ENCODE results near the gene CPB2. TPM values are rescaled to one million over a fixed set of nuclear protein-coding genes. Genes with fewer than 3 reads are reported as not detected.

Gene CPB2
- total RNA-seq, 3 donors from 2014 or later (not counting 1 experiment from before 2014, with no cell fraction given): not detected

DNA sequence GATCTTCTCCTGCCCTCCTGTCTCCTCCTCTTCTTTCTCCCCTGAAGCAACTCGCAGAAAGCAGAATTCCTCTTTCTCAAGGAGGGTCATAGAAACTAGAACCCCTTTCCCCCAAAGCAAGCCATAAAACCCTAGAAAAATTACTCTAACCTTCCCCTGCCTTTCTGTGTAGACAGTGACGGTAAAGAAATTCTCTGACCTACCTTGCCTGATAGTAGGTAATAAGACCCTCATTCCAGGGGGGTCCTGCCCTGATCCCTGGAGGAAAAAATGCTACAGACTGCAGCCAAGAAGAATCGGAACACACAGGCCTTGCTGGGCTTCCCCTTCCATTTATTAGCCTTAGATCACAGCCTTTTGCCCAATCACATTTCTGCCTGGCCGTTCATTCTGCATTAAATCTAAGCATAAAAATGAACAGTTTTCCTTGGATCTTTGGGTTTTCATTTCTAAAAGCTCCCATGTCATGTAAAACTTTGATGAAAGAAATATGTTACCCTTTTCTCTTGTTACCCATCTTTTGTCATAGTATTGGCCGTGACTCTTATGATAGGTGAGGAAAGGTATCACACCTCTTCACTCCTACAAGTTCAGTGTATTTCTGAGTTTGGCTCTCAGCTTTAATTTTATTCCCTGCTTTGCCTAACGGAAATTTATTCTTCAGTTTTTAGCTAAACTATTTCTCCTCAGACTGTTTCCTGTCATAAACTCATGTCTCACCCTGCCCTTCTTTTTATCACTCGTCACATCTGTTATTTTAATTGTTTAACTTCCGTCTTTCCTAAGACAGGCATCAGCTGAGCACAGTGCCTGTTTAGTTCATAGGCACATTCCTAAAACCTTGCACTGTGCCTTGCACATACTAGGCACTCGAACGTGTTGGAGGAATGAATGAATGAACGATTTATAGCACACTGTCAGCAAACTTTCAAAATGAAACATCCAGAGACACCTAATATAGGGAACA is 20.4 kb upstream of the CPB2 start:
- H3K9me3 ChIP-seq (ENCODE audit: control insufficient read depth, insufficient read depth, low read length): no peaks in the 10 kb centered on the region
- ATAC-seq (peak in 1 of 3 donors; percentile 28), DNase-seq (peak in 1 of 2 donors; percentile 35)
- 35% methylated on average over 8 of the region's 11 CpGs for WGBS (ENCODE audit: insufficient coverage)
- peaks cover 9% of the 10 kb centered on the region for H3K4me1 ChIP-seq (ENCODE audit: control insufficient read depth, insufficient read depth, low read length)
- TF ChIP-seq, protein P1, sequence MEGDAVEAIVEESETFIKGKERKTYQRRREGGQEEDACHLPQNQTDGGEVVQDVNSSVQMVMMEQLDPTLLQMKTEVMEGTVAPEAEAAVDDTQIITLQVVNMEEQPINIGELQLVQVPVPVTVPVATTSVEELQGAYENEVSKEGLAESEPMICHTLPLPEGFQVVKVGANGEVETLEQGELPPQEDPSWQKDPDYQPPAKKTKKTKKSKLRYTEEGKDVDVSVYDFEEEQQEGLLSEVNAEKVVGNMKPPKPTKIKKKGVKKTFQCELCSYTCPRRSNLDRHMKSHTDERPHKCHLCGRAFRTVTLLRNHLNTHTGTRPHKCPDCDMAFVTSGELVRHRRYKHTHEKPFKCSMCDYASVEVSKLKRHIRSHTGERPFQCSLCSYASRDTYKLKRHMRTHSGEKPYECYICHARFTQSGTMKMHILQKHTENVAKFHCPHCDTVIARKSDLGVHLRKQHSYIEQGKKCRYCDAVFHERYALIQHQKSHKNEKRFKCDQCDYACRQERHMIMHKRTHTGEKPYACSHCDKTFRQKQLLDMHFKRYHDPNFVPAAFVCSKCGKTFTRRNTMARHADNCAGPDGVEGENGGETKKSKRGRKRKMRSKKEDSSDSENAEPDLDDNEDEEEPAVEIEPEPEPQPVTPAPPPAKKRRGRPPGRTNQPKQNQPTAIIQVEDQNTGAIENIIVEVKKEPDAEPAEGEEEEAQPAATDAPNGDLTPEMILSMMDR (IDR thresholded peaks at IDR 0.05): no peak
- peaks cover 36 to 44% of the 10 kb centered on the region in 2 donors for H3K4me1 Mint-ChIP-seq
- H3K36me3 Mint-ChIP-seq: peaks cover 25% of the 10 kb centered on the region
- no peak overlapping the region for H3K4me3 ChIP-seq (ENCODE audit: low read length)
- H3K27me3 ChIP-seq (ENCODE audit: control insufficient read depth, insufficient read depth, low read length): no peaks in the 10 kb centered on the region
- H3K27me3 Mint-ChIP-seq (ENCODE audit: low read depth in 2 of 2): no peaks in the 10 kb centered on the region
- peaks cover 45% of the 10 kb centered on the region for H3K36me3 ChIP-seq (ENCODE audit: control insufficient read depth, insufficient read depth, low read length)
- peak overlapping the region; percentile 45 for H3K4me3 Mint-ChIP-seq
- intact Hi-C loops (cut with micrococcal nuclease): loop anchor here (5.0 kb wide), 1 partner anchor 42 kb away; no protein-coding TSS in a partner anchor
- H3K9me3 Mint-ChIP-seq: no peaks in the 10 kb centered on the region
- peak overlapping the region; percentile 88 to 90 for H3K27ac Mint-ChIP-seq
- peak overlapping the region; percentile 55 for H3K27ac ChIP-seq (ENCODE audit: low read length)

DNA sequence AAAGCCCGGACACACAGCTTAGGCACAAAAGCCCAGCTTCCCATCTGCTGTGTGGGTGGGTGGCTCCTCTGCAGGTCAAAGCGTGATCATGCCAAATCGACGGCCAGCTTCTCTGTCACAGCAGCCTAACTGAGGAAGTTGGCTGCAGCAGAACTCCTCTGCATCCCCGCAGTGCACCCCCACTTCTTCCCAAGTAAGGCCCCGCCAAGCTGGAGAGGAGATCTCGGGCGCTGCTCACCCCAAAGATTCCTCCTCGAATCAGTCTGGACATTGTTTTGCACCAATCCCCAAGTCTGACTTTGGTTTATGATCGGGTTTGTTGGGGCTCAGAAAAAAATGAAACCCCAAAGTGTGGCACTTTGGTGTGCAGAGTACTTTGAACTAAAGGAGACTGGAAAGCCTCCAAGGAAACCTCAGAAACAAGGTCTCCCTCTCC is 19.7 kb upstream of the CPB2 start:
- Histone ChIP-seq H3K9me3 (ENCODE audit: control insufficient read depth, insufficient read depth, low read length) (no peaks in the 10 kb centered on the region), H3K27me3 (ENCODE audit: control insufficient read depth, insufficient read depth, low read length) (no peaks in the 10 kb centered on the region), H3K4me3 (ENCODE audit: low read length) (no peak overlapping the region), H3K4me1 (ENCODE audit: control insufficient read depth, insufficient read depth, low read length) (peaks cover 9% of the 10 kb centered on the region), H3K36me3 (ENCODE audit: control insufficient read depth, insufficient read depth, low read length) (peaks cover 38% of the 10 kb centered on the region), H3K27ac (ENCODE audit: low read length) (peak overlapping the region; percentile 55)
- Mint-ChIP-seq H3K27me3 (ENCODE audit: low read depth in 2 of 2) (no peaks in the 10 kb centered on the region), H3K27ac (peak overlapping the region; percentile 88 to 90), H3K4me1 (peaks cover 35 to 44% of the 10 kb centered on the region in 2 donors), H3K36me3 (peaks cover 18% of the 10 kb centered on the region), H3K9me3 (no peaks in the 10 kb centered on the region), H3K4me3 (no peak overlapping the region)
- ATAC-seq (peak in 2 of 3 donors; percentile 18 to 34), DNase-seq (peak in 1 of 2 donors; percentile 38)
- intact Hi-C loops (cut with micrococcal nuclease): no loop called here
- TF ChIP-seq, protein P1 (IDR thresholded peaks at IDR 0.05): no peak
- 15% methylated on average over 10 of the region's 10 CpGs for WGBS (ENCODE audit: insufficient coverage)

DNA sequence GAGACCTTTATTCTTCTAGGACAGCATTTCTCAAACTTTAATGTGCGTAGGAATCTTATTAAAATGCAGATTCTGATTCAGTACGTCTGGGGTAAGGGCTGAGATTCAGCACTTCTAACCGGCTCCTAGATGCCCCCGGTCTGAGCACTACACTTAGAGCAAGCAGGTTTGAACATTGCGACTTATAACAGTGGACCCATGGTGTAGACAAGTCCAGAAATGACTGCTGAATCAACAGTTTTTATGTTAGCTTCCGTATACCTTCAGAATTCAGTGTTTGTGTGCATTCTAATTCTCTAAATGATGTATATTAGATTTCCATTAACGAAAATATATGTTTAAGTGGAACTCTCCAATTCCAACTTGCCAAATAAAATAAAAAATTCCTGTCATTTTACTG is 17.5 kb upstream of the CPB2 start:
- Mint-ChIP-seq H3K27me3 (ENCODE audit: low read depth in 2 of 2) (no peaks in the 10 kb centered on the region), H3K9me3 (no peaks in the 10 kb centered on the region), H3K4me1 (peaks cover 35 to 44% of the 10 kb centered on the region in 2 donors), H3K27ac (peak overlapping the region in 1 of 2 donors; percentile 71), H3K4me3 (no peak overlapping the region), H3K36me3 (peaks cover 12% of the 10 kb centered on the region)
- no peak overlapping the region for H3K27ac ChIP-seq (ENCODE audit: low read length)
- DNase-seq (no peak), ATAC-seq (no peak)
- no peaks in the 10 kb centered on the region for H3K9me3 ChIP-seq (ENCODE audit: control insufficient read depth, insufficient read depth, low read length)
- TF ChIP-seq, protein P1 (IDR thresholded peaks at IDR 0.05): no peak
- no peaks in the 10 kb centered on the region for H3K27me3 ChIP-seq (ENCODE audit: control insufficient read depth, insufficient read depth, low read length)
- 93% methylated on average over 6 of the region's 7 CpGs for WGBS (ENCODE audit: insufficient coverage)
- no peak overlapping the region for H3K4me3 ChIP-seq (ENCODE audit: low read length)
- intact Hi-C loops (cut with micrococcal nuclease): no loop called here
- H3K4me1 ChIP-seq (ENCODE audit: control insufficient read depth, insufficient read depth, low read length): peaks cover 9% of the 10 kb centered on the region
- H3K36me3 ChIP-seq (ENCODE audit: control insufficient read depth, insufficient read depth, low read length): peaks cover 17% of the 10 kb centered on the region
